ENCODE results near the gene ZNF497. TPM values are rescaled to one million over a fixed set of nuclear protein-coding genes. Genes with fewer than 3 reads are reported as not detected.

ZNF497 gene
- total and polyA plus RNA-seq, 10 of the 15 experiments (the other 5 are each of a cell fraction or from before 2014, with no cell fraction given) = 0.09 to 0.82 (median 0.28) TPM

DNA sequence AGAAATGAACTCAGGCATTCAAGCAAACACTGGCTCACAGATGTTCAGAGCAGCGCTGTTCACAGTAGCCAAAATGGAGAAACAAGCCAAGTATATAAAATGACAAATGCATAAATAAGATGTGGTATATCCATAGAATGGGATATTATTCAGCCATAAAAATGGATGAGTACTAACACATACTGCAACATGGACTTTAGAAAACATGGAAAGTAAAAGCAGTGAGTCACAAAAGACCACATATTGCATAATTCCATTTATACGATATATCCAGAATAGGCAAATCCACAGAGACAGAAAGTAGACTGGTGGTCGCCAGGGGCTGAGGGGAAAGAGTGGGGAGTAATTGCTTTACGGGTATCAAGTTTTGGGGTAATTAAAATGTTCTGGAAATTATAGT lies 11.6 kb upstream of the ZNF497 start:
- TF ChIP-seq, protein P1, sequence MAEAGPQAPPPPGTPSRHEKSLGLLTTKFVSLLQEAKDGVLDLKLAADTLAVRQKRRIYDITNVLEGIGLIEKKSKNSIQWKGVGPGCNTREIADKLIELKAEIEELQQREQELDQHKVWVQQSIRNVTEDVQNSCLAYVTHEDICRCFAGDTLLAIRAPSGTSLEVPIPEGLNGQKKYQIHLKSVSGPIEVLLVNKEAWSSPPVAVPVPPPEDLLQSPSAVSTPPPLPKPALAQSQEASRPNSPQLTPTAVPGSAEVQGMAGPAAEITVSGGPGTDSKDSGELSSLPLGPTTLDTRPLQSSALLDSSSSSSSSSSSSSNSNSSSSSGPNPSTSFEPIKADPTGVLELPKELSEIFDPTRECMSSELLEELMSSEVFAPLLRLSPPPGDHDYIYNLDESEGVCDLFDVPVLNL (IDR thresholded peaks at IDR 0.05; ENCODE audit: low read depth, low read length) = no peak
- TF ChIP-seq, protein P2, sequence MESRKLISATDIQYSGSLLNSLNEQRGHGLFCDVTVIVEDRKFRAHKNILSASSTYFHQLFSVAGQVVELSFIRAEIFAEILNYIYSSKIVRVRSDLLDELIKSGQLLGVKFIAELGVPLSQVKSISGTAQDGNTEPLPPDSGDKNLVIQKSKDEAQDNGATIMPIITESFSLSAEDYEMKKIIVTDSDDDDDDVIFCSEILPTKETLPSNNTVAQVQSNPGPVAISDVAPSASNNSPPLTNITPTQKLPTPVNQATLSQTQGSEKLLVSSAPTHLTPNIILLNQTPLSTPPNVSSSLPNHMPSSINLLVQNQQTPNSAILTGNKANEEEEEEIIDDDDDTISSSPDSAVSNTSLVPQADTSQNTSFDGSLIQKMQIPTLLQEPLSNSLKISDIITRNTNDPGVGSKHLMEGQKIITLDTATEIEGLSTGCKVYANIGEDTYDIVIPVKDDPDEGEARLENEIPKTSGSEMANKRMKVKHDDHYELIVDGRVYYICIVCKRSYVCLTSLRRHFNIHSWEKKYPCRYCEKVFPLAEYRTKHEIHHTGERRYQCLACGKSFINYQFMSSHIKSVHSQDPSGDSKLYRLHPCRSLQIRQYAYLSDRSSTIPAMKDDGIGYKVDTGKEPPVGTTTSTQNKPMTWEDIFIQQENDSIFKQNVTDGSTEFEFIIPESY (IDR thresholded peaks at IDR 0.05) = no peak
- TF ChIP-seq MEF2A (IDR thresholded peaks at IDR 0.05; ENCODE audit: insufficient read depth, low read depth, low read length) (no peak), SP1 (IDR thresholded peaks at IDR 0.05; ENCODE audit: low read depth, low read length) (no peak), SUPT20H (IDR thresholded peaks at IDR 0.05; ENCODE audit: borderline replicate concordance, control insufficient read depth, low read depth, low read length) (no peak), ZBED1 (IDR thresholded peaks at IDR 0.05; ENCODE audit: borderline replicate concordance) (no peak)
- intact Hi-C loops (cut with micrococcal nuclease; ENCODE audit: unreplicated experiment) (no loop called here), in situ Hi-C loops (cut with MboI) (no loop called here)
- no peaks in the 10 kb centered on the region; the same call in 1 of the 2 replicates for H3K4me1 ChIP-seq (ENCODE audit: control insufficient read depth, insufficient read depth, low read length)
- no peak for FAIRE-seq
- no peak overlapping the region for H3K27ac ChIP-seq (ENCODE audit: control insufficient read depth, insufficient read depth)
- ChIA-PET RAD21 (ENCODE audit: unreplicated experiment) (no interaction called here), SMC1A (ENCODE audit: uncharacterized antibody, unreplicated experiment) (interaction anchor here (1.1 to 2.7 kb wide), 2 partner anchors 10 to 11 kb away, joined by 3 to 7 read pairs; partner anchors contain the start of gene ZNF497), CTCF (interaction anchor here (1.5 kb wide), 1 partner anchor 9 kb away, joined by 4 read pairs; no protein-coding TSS in a partner anchor), POLR2A (interaction anchor here (1.1 to 1.4 kb wide), 2 partner anchors 9 to 12 kb away, joined by 4 read pairs; partner anchors contain the start of gene ZNF497)
- no peaks in the 10 kb centered on the region for H4K20me1 ChIP-seq (ENCODE audit: control insufficient read depth, insufficient read depth)
- WGBS (ENCODE audit: insufficient coverage, insufficient replicate concordance, low lambda C conversion rate, missing lambda C conversion rate) = 91% methylated on average over 4 of the region's 4 CpGs
- no peak overlapping the region for H3K4me2 ChIP-seq (ENCODE audit: control insufficient read depth, insufficient read depth)
- H2AFZ ChIP-seq (ENCODE audit: control insufficient read depth, low read depth, low read length) = no peak overlapping the region
- H3K9me3 ChIP-seq (replicated peaks; ENCODE audit: control insufficient read depth, insufficient read depth, low read length) = no peaks in the 10 kb centered on the region
- no peaks in the 10 kb centered on the region for H3K27me3 ChIP-seq (replicated peaks in 1 of 2; ENCODE audit: control insufficient read depth in 2 of 2, insufficient read depth in 2 of 2, low read length in 1 of 2)
- BruUV-seq (replicated peaks) = no TSS peak
- H3K36me3 ChIP-seq (ENCODE audit: control insufficient read depth in 2 of 2, insufficient read depth in 2 of 2, low read length in 1 of 2) = no peaks in the 10 kb centered on the region
- H3K79me2 ChIP-seq (ENCODE audit: control insufficient read depth, insufficient read depth, low read length) = no peaks in the 10 kb centered on the region
- DNase-seq (ENCODE audit: low read depth, low spot score) = no peak
- no peak overlapping the region for H3K4me3 ChIP-seq
- no peak for ATAC-seq
- H3K9ac ChIP-seq (ENCODE audit: control insufficient read depth, insufficient read depth, low read length) = no peak overlapping the region

All from GM12878 (cell line).